Liver (tissue), 9 donors: ENCODE data around the gene MDP1. TPM values are rescaled to one million over a fixed set of nuclear protein-coding genes. Genes with fewer than 3 reads are reported as not detected.

ENCODE experiments used
- DNase-seq: peaks from one replicate; pipeline ENCODE4 v3.0.0-alpha.2; 2017; ENCODE audit warnings: low spot score
- H3K27ac ChIP-seq, 2 donors: one replicate each; pipeline ENCODE4 v1.7.0; 2013; ENCODE audit warnings: inconsistent platforms in 2 of 2, low read length in 2 of 2, control low read depth in 1 of 2, low read depth in 1 of 2, mild to moderate bottlenecking in 1 of 2
- H3K27me3 ChIP-seq, 4 donors: one replicate each; pipeline versions ENCODE4 v1.6.1 to v1.7.0; 2013; ENCODE audit warnings: low read length in 3 of 4, inconsistent platforms in 1 of 4, mild to moderate bottlenecking in 1 of 4, moderate library complexity in 1 of 4; ENCODE audit not compliant: control insufficient read depth in 4 of 4, insufficient read depth in 4 of 4
- H3K36me3 ChIP-seq, 4 donors: one replicate each; pipeline versions ENCODE4 v1.6.1 to v1.7.0; 2013; ENCODE audit warnings: low read length in 3 of 4, mild to moderate bottlenecking in 3 of 4, low read depth in 1 of 4, moderate library complexity in 1 of 4; ENCODE audit not compliant: control insufficient read depth in 4 of 4, insufficient read depth in 3 of 4
- H3K4me1 ChIP-seq, 4 donors: one replicate each; pipeline versions ENCODE4 v1.6.1 to v1.7.0; 2013; ENCODE audit warnings: low read length in 3 of 4, mild to moderate bottlenecking in 3 of 4, moderate library complexity in 1 of 4; ENCODE audit not compliant: control insufficient read depth in 4 of 4, insufficient read depth in 4 of 4
- H3K4me3 ChIP-seq, 3 donors: one replicate each; pipeline versions ENCODE4 v1.6.1 to v1.7.0; 2013; ENCODE audit warnings: low read length in 3 of 3, control low read depth in 1 of 3, low read depth in 1 of 3, mild to moderate bottlenecking in 1 of 3
- H3K9ac ChIP-seq, 2 donors: one replicate each; pipeline ENCODE4 v1.7.0; 2013; ENCODE audit warnings: low read length in 2 of 2, mild to moderate bottlenecking in 2 of 2, moderate library complexity in 2 of 2, control low read depth in 1 of 2, low read depth in 1 of 2
- H3K9me3 ChIP-seq, 4 donors: one replicate each; pipeline versions ENCODE4 v1.6.1 to v1.7.0; 2013; ENCODE audit warnings: low read length in 3 of 4; ENCODE audit not compliant: control insufficient read depth in 4 of 4
- CTCF ChIP-seq: fragments of 150-350 bp; IDR thresholded peaks from 2 replicates; pipeline ENCODE4 v1.5.1; 2017; ENCODE audit warnings: improper control_type of control experiment, low read depth, low read length; ENCODE audit not compliant: missing input control
- EGR1 ChIP-seq, 2 donors: IDR thresholded peaks; 2 replicates each; pipeline ENCODE4 v1.6.1; 2016 to 2018; ENCODE audit warnings: antibody characterized with exemption in 2 of 2, low read depth in 2 of 2
- FOXA1 ChIP-seq: IDR thresholded peaks from 2 replicates; pipeline ENCODE4 v1.6.1; 2016; ENCODE audit warnings: antibody characterized with exemption
- GABPA ChIP-seq, 2 donors: IDR thresholded peaks in 1 of 2; conservative IDR thresholded peaks in 1 of 2; 2 replicates each; pipeline ENCODE4 v1.6.1; 2016; ENCODE audit warnings: antibody characterized with exemption in 2 of 2, mild to moderate bottlenecking in 1 of 2, moderate library complexity in 1 of 2
- HNF4A ChIP-seq, 2 donors: conservative IDR thresholded peaks; 2 replicates each; pipeline ENCODE4 v1.6.1; 2016; ENCODE audit warnings: antibody characterized with exemption in 2 of 2, mild to moderate bottlenecking in 2 of 2
- HNF4G ChIP-seq: IDR thresholded peaks from 2 replicates; pipeline ENCODE4 v1.6.1; 2016; ENCODE audit warnings: antibody characterized with exemption
- JUND ChIP-seq, 2 donors: IDR thresholded peaks; 2 replicates each; pipeline ENCODE4 v1.6.1; 2016; ENCODE audit warnings: antibody characterized with exemption in 2 of 2
- MAX ChIP-seq: IDR thresholded peaks from 2 replicates; pipeline ENCODE4 v1.6.1; 2016; ENCODE audit warnings: antibody characterized with exemption
- NR2F2 ChIP-seq: IDR thresholded peaks from 2 replicates; pipeline ENCODE4 v1.6.1; 2016; ENCODE audit warnings: antibody characterized with exemption
- RAD21 ChIP-seq, 2 donors: IDR thresholded peaks; 2 replicates each; pipeline ENCODE4 v1.6.1; 2016; ENCODE audit warnings: antibody characterized with exemption in 2 of 2, mild to moderate bottlenecking in 2 of 2
- REST ChIP-seq: IDR thresholded peaks from 2 replicates; pipeline ENCODE4 v1.6.1; 2016; ENCODE audit warnings: antibody characterized with exemption, mild to moderate bottlenecking
- SP1 ChIP-seq: IDR thresholded peaks from 2 replicates; pipeline ENCODE4 v1.6.1; 2018; ENCODE audit warnings: antibody characterized with exemption, mild to moderate bottlenecking
- TAF1 ChIP-seq: conservative IDR thresholded peaks from 2 replicates; pipeline ENCODE4 v1.6.1; 2016; ENCODE audit warnings: antibody characterized with exemption, mild to moderate bottlenecking
- YY1 ChIP-seq: IDR thresholded peaks from 2 replicates; pipeline ENCODE4 v1.6.1; 2016; ENCODE audit warnings: antibody characterized with exemption, mild to moderate bottlenecking
- ZBTB33 ChIP-seq: IDR thresholded peaks from 2 replicates; pipeline ENCODE4 v1.6.1; 2016; ENCODE audit warnings: antibody characterized with exemption
- WGBS: extraction: QIAGEN DNeasy Blood & Tissue Kit; methylation state at CpG from one replicate; pipeline ENCODE4 v1.1.7; 2013; 5-methylcytosine and 5-hydroxymethylcytosine counted together
- polyA plus RNA-seq, 2 donors: library from polyadenylated mRNA; stranded (reverse) in 1 of 2; unstranded in 1 of 2; fragments of 200-250 nt in 1 of 2; fragments of >200 nt in 1 of 2; fragmentation: Nextera tagmentation in 1 of 2; extraction: Ambion mirVana in 1 of 2; gene quantifications; one replicate each; pipeline versions ENCODE4 v1.2.1 to v1.2.3, GENCODE V29; 2013 to 2015
- total RNA-seq, 2 donors: library from RNA; depleted of rRNA; stranded (reverse); fragments of >200 nt; gene quantifications; one replicate each; pipeline ENCODE4 v1.2.3, GENCODE V29; 2014
- donor health status: healthy.
- donor health status: healthy.
- donor health status: healthy.
- donor health status: healthy.
- donor health status: healthy.

The MDP1 gene
- total and polyA plus RNA-seq, 4 donors = 3.2 to 13.4 (median 7.0) TPM

- 95% methylated on average over 15 of the region's 15 CpGs for WGBS
- no peak overlapping the region for H3K9ac ChIP-seq
- H3K4me1 ChIP-seq = peaks cover 3 to 30% (median 19%) of the 10 kb centered on the region in 4 donors
- peaks cover 15 to 74% (median 24%) of the 10 kb centered on the region in 4 donors for H3K36me3 ChIP-seq
- no peak for DNase-seq
- H3K27ac ChIP-seq = no peak overlapping the region
- TF ChIP-seq JUND (IDR thresholded peaks at IDR 0.05) = no peak
- TF ChIP-seq ZBTB33 = no peak
- TF ChIP-seq TAF1 = no peak
- TF ChIP-seq EGR1 (IDR thresholded peaks at IDR 0.05; ENCODE audit: low read depth in 2 of 2) = no peak
- TF ChIP-seq REST = no peak
- TF ChIP-seq CTCF = no peak
- TF ChIP-seq HNF4G = no peak
- TF ChIP-seq HNF4A (conservative IDR thresholded peaks at IDR 0.05) = no peak
- no peak for TF ChIP-seq MAX
- TF ChIP-seq YY1 = no peak
- TF ChIP-seq FOXA1 = no peak
- no peaks in the 10 kb centered on the region for H3K9me3 ChIP-seq
- no peaks in the 10 kb centered on the region for H3K27me3 ChIP-seq
- H3K4me3 ChIP-seq = no peak overlapping the region
Observed at GRCh38 chr14:24183014-24183481, 32.8 kb downstream of the MDP1 start.

GRCh38 chr14:24182110-24182882 is 33.6 kb downstream of the MDP1 start:
- H3K27me3 ChIP-seq = no peaks in the 10 kb centered on the region
- H3K36me3 ChIP-seq = peaks cover 17 to 81% (median 26%) of the 10 kb centered on the region in 4 donors
- H3K4me3 ChIP-seq = no peak overlapping the region
- no peak for DNase-seq
- H3K27ac ChIP-seq = no peak overlapping the region
- WGBS = 93% methylated on average over 14 of the region's 14 CpGs
- H3K9me3 ChIP-seq = no peaks in the 10 kb centered on the region
- H3K4me1 ChIP-seq = peaks cover 0 to 23% (median 14%) of the 10 kb centered on the region in 4 donors
- H3K9ac ChIP-seq = no peak overlapping the region
- TF ChIP-seq FOXA1 (no peak), TAF1 (no peak), GABPA (IDR thresholded peaks at IDR 0.05 in 1 of 2, conservative IDR thresholded peaks at IDR 0.05 in 1 of 2) (no peak), SP1 (no peak), ZBTB33 (no peak), MAX (no peak), RAD21 (IDR thresholded peaks at IDR 0.05) (no peak), NR2F2 (no peak), EGR1 (IDR thresholded peaks at IDR 0.05; ENCODE audit: low read depth in 2 of 2) (no peak), CTCF (no peak)
